Heart right ventricle (tissue), 16 donors: ENCODE data around the gene CSAD. TPM values are rescaled to one million over a fixed set of nuclear protein-coding genes. Genes with fewer than 3 reads are reported as not detected.
"Not testable (repeated sequence)": the region's sequence is repeated elsewhere in the genome, so short reads cannot be mapped to it uniquely, and the experiment has no call there.

Experiments used
- ATAC-seq, 8 donors: fragments of 200-7000 bp; cut with Tn5 transposase; one replicate each; pipeline ENCODE4 v1.9.1; 2020; ENCODE audit warnings: mild to moderate bottlenecking in 8 of 8, moderate library complexity in 8 of 8, moderate number of reproducible peaks in 1 of 8
- DNase-seq, 2 donors: peaks; one replicate each; pipeline ENCODE4 v3.0.0-alpha.2; 2020
- H3K27ac ChIP-seq, 10 donors: fragments of 200-600 bp; sonication (generic) in 2 of 10; one replicate each; pipeline versions ENCODE4 v1.5.0 to v1.8.0; 2020 to 2022; ENCODE audit warnings: mild to moderate bottlenecking in 3 of 10
- H3K27me3 ChIP-seq, 7 donors: fragments of 200-600 bp; one replicate each; pipeline ENCODE4 v1.8.0; 2021 to 2022; ENCODE audit warnings: mild to moderate bottlenecking in 2 of 7
- H3K36me3 ChIP-seq, 9 donors: fragments of 200-600 bp; sonication (generic) in 1 of 9; one replicate each; pipeline versions ENCODE4 v1.5.0 to v1.8.0; 2020 to 2022; ENCODE audit warnings: mild to moderate bottlenecking in 2 of 9
- H3K4me1 ChIP-seq, 9 donors: fragments of 200-600 bp; sonication (generic) in 1 of 9; one replicate each; pipeline versions ENCODE4 v1.5.0 to v1.8.0; 2020 to 2022; ENCODE audit warnings: mild to moderate bottlenecking in 4 of 9
- H3K4me3 ChIP-seq, 10 donors: fragments of 200-600 bp; sonication (generic) in 2 of 10; one replicate each; pipeline versions ENCODE4 v1.5.0 to v1.8.0; 2020 to 2022; ENCODE audit warnings: mild to moderate bottlenecking in 7 of 10, moderate library complexity in 2 of 10
- H3K9me3 ChIP-seq, 11 donors: fragments of 200-600 bp in 10 of 11; sonication (generic) in 2 of 11; one replicate each; pipeline versions ENCODE4 v1.5.0 to v1.8.0; 2013 to 2022; ENCODE audit warnings: mild to moderate bottlenecking in 2 of 11, control low read depth in 1 of 11, moderate library complexity in 1 of 11
- WGBS, 2 donors: extraction: QIAGEN DNeasy Blood & Tissue Kit; methylation state at CpG; one replicate each; pipeline ENCODE4 v1.1.7; 2013; ENCODE audit warnings: inconsistent platforms in 1 of 2; 5-methylcytosine and 5-hydroxymethylcytosine counted together
- intact Hi-C, 10 donors: fragments of 100-400 bp; cut with DNase I; formaldehyde crosslinking; loops; one replicate each; pipeline versions ENCODE4 v1.11.1 to v1.14.2; 2022
- polyA plus RNA-seq, 2 donors: library from polyadenylated mRNA; stranded (reverse); fragments of 200-250 nt; gene quantifications; one replicate each; pipeline ENCODE4 v1.2.3, GENCODE V29; 2013
- total RNA-seq, 10 donors: library from RNA; stranded (reverse); fragmentation: NEBNext Ultra II Directional in 3 of 10; extraction: Animal tissue kit (Norgen Biotek cat#: 25700) in 3 of 10; gene quantifications; one replicate each; pipeline versions ENCODE4 v1.2.1 to v1.2.4, GENCODE V29; 2021 to 2023
- TF ChIP-seq, protein P1 (sequence below), 9 donors: fragments of 200-600 bp; sonication (generic) in 2 of 9; IDR thresholded peaks; one replicate each; pipeline versions ENCODE4 v1.5.0 to v1.8.0; 2021 to 2022; ENCODE audit warnings: antibody characterized with exemption in 9 of 9, mild to moderate bottlenecking in 5 of 9, moderate library complexity in 1 of 9
- donor health status: Arrhythmogenic right ventricular cardiomyopathy.
- donor health status: ischemic (EF 13 %, LVEDD 7.1; RV severe dilation, severe dysfunction).
- donor health status: healthy with polysubstance abuse.
- donor health status: DM: no; HTN: yes; CAD: no.
- donor health status: DM: no; HTN: no; CAD: no.
- donor health status: ischemic (EF 25% LVEDD 6.9; RV normal size, moderate dysfunction).
- donor health status: ischemic (EF 25% LVEDD 5.7; RV mildly dilated, moderate dysfunction).
- donor health status: healthy.
- donor health status: DM: yes; HTN: yes; CAD: no.
- donor health status: Ischemic cardiomyopathy.
- donor health status: ischemic (EF 35%, LVEDD 5.7; RV mildly dilated, moderate dysfunction).
- donor health status: nonischemic (EF 11% LVEDD 7.7; RV severe dilation, severe dysfunction).
- donor health status: DM: yes; HTN: yes; CAD: no.
- donor health status: PGD.
- donor health status: ischemic (EF 29% LVEDD 5.4; RV normal size, mild dysfunction).
- donor health status: nonischemic (EF 23%, LVEDD 6.1; RV moderate dilation, normal function).

Gene CSAD
- total and polyA plus RNA-seq, 12 donors: 8.0 to 76.4 (median 9.5) TPM

DNA sequence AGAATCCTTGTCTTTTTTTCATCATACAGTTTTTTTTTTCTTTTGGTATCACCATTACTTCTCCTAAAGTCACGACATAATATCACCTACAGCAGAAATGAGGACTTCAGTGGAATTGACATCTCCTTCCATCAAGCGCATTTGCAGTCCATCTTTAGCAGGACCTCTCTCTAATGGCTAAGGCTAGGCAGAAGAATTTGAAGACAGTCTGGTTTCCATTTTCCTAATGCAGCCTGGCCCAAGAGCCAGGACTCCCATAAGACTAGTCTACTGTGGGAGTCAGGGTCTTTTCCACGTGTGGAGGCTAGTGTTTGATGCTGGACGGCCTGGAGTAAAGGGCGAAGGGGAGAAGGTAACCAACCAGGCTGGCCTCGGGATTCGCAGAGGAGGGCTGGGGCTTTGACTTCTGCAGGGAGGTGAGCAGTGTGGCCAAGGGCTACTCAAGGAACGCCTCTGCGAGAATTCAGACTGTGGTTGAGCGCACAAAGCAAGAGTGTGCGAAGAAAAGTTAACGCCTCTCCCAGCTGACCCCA is 972 bp downstream of the CSAD start:
- ATAC-seq (peak; percentile 11 to 54 (median 20)), DNase-seq (peak in 1 of 2 donors; percentile 34)
- Histone ChIP-seq H3K4me3 (peak overlapping the region; percentile 43 to 88 (median 78)), H3K36me3 (peaks cover 0 to 31% (median 15%) of the 10 kb centered on the region in 9 donors), H3K27me3 (no peaks in the 10 kb centered on the region), H3K4me1 (peaks cover 18 to 58% (median 45%) of the 10 kb centered on the region in 9 donors), H3K9me3 (no peaks in the 10 kb centered on the region), H3K27ac (peak overlapping the region; percentile 84 to 97 (median 94))
- TF ChIP-seq, protein P1, sequence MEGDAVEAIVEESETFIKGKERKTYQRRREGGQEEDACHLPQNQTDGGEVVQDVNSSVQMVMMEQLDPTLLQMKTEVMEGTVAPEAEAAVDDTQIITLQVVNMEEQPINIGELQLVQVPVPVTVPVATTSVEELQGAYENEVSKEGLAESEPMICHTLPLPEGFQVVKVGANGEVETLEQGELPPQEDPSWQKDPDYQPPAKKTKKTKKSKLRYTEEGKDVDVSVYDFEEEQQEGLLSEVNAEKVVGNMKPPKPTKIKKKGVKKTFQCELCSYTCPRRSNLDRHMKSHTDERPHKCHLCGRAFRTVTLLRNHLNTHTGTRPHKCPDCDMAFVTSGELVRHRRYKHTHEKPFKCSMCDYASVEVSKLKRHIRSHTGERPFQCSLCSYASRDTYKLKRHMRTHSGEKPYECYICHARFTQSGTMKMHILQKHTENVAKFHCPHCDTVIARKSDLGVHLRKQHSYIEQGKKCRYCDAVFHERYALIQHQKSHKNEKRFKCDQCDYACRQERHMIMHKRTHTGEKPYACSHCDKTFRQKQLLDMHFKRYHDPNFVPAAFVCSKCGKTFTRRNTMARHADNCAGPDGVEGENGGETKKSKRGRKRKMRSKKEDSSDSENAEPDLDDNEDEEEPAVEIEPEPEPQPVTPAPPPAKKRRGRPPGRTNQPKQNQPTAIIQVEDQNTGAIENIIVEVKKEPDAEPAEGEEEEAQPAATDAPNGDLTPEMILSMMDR (IDR thresholded peaks at IDR 0.05): no peak
- intact Hi-C loops: loop anchor here in 1 of 10 donors (10.0 kb wide), 1 partner anchor 65 kb away; no protein-coding TSS in a partner anchor
- 14% methylated on average over 12 of the region's 12 CpGs for WGBS, 2 donors

DNA sequence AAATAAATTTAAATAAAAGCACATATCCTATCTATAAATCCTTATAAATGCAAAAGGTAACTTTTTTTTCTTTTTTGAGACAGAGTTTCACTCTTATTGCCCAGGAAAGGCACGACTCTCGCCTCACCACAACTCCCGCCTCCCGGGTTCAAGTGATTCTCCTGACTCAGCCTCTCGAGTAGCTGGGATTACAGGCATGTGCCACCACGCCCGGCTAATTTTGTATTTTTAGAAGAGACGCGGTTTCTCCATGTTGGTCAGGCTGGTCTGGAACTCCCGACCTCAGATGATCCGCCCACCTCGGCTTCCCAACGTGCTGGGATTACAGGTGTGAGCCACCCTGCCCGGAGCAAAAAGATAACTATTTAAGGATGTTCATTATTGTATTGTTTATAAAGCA is 1.9 kb downstream of the CSAD start:
- 96% methylated on average over 14 of the region's 14 CpGs for WGBS, 2 donors
- not testable (repeated sequence) for DNase-seq, H3K27ac ChIP-seq, H3K4me3 ChIP-seq, H3K27me3 ChIP-seq, H3K9me3 ChIP-seq, ATAC-seq
- Histone ChIP-seq H3K4me1 (peaks cover 18 to 51% (median 40%) of the 10 kb centered on the region in 9 donors), H3K36me3 (peaks cover 0 to 23% (median 11%) of the 10 kb centered on the region in 9 donors)
- intact Hi-C loops: loop anchor here in 1 of 10 donors (10.0 kb wide), 1 partner anchor 64 kb away; no protein-coding TSS in a partner anchor

DNA sequence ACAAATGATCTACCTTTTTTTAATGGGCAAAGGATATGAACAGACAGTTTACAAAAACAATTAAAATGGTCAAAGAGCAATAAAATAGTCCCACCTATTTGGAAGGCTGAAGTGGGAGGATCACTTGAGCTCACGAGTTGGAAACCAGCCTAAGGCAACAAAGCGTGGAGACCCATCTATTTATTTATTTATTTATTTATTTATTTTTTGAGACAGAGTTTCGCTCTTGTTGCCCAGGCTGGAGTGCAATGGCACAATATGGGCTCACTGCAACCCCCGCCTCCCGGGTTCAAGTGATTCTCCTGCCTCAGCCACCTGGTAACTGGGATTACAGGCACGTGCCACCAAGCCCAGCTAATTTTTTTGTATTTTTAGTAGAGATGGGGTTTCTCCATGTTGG is 3.3 kb downstream of the CSAD start:
- not testable (repeated sequence) for DNase-seq, ATAC-seq, H3K9me3 ChIP-seq, H3K27ac ChIP-seq, H3K4me3 ChIP-seq, H3K27me3 ChIP-seq
- Histone ChIP-seq H3K36me3 (peaks cover 0 to 13% (median 7%) of the 10 kb centered on the region in 9 donors), H3K4me1 (peaks cover 13 to 37% (median 27%) of the 10 kb centered on the region in 9 donors)
- intact Hi-C loops: loop anchor here in 1 of 10 donors (10.0 kb wide), 1 partner anchor 63 kb away; no protein-coding TSS in a partner anchor
- WGBS, 2 donors: 94 to 97% methylated on average over 6 of the region's 6 CpGs

DNA sequence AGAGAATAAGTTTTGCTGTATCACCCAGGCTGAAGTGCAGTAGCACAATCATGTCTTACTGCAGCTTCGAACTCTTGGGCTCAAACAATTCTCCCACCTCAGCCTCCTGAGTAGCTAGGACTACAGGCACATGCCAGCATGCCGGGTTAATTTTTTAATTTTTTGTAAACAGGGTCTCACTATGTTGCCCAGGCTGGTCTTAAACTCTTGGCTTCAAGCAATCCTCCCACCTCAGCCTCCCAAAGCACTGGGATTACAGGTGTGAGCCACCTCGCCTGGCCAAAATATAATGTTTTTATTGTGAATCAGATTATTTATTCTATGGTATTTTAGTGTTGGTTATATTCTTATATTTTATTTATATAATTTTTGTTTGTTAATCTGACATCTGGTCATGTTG is 4.0 kb downstream of the CSAD start:
- ATAC-seq: no peak
- 98 to 99% methylated on average over 3 of the region's 3 CpGs for WGBS, 2 donors
- TF ChIP-seq, protein P1 (IDR thresholded peaks at IDR 0.05): no peak

DNA sequence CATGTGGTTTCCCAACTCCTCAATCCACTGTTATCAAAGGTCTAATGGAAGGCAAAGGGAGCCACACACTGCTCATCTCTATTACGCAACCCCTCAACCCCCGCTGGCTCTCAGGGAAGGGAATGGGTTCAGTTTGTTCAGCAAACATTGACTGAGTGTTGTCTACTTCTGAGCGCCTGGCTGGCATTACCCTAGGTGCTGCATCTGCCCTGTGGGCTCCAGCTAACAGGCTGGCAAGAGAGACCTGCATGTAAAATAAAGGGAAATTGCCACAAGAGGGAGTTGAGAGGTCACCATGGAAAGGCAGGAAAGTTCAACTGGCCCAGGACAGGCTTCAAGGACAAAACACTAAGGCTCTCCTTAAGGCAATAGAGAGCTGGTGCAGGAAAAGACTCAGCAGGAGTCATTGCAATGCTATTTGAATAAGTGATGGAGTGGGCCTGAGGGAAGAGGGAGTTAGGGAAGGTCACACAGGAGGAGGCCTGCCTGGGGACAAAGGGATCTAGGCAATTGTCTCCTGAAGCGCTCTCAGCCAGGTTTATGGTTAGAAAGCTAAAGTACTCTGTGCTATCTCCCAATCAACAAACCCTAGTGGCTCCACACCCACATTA is 5.7 kb downstream of the CSAD start:
- TF ChIP-seq, protein P1 (IDR thresholded peaks at IDR 0.05): peak in 3 of 9 donors; percentile 16 to 30 (median 28)
- no peak for DNase-seq

More for the DNA sequence above, 4.0 kb downstream of the CSAD start:
- peaks cover 0 to 13% (median under 1%) of the 10 kb centered on the region in 9 donors for H3K36me3 ChIP-seq
- H3K4me3 ChIP-seq: no peak overlapping the region
- H3K4me1 ChIP-seq: peaks cover 6 to 30% (median 20%) of the 10 kb centered on the region in 9 donors
- no peak overlapping the region for H3K27ac ChIP-seq
- DNase-seq: no peak
- no peaks in the 10 kb centered on the region for H3K27me3 ChIP-seq
- intact Hi-C loops: loop anchor here in 1 of 10 donors (10.0 kb wide), 1 partner anchor 62 kb away; no protein-coding TSS in a partner anchor
- no peaks in the 10 kb centered on the region for H3K9me3 ChIP-seq

More for the DNA sequence above, 5.7 kb downstream of the CSAD start:
- no peaks in the 10 kb centered on the region for H3K9me3 ChIP-seq
- H3K36me3 ChIP-seq: peaks cover 0 to 29% (median 5%) of the 10 kb centered on the region in 9 donors
- H3K4me3 ChIP-seq: no peak overlapping the region
- H3K27me3 ChIP-seq: no peaks in the 10 kb centered on the region
- peaks cover 0 to 21% (median 13%) of the 10 kb centered on the region in 9 donors for H3K4me1 ChIP-seq
- intact Hi-C loops: loop anchor here in 1 of 10 donors (10.0 kb wide), 1 partner anchor 60 kb away; no protein-coding TSS in a partner anchor
- peak overlapping the region in 1 of 10 donors; percentile 54 for H3K27ac ChIP-seq
- WGBS, 2 donors: 89 to 93% methylated on average over 4 of the region's 4 CpGs
- peak in 2 of 8 donors; percentile 30 to 33 for ATAC-seq
